ENCODE data around the gene ACTG2. TPM values are rescaled to one million over a fixed set of nuclear protein-coding genes. Genes with fewer than 3 reads are reported as not detected.

The ACTG2 gene
- total RNA-seq, 3 donors from 2014 or later (not counting 1 experiment from before 2014, with no cell fraction given), result not detected

- Mint-ChIP-seq H3K27ac (no peak overlapping the region), H3K27me3 (ENCODE audit: low read depth in 2 of 2) (peaks cover 0 to 10% of the 10 kb centered on the region in 2 donors), H3K9me3 (no peaks in the 10 kb centered on the region), H3K4me3 (no peak overlapping the region), H3K4me1 (no peaks in the 10 kb centered on the region), H3K36me3 (no peaks in the 10 kb centered on the region)
- Histone ChIP-seq H3K9me3 (ENCODE audit: control insufficient read depth, insufficient read depth, low read length) (no peaks in the 10 kb centered on the region), H3K4me1 (ENCODE audit: control insufficient read depth, insufficient read depth, low read length) (no peaks in the 10 kb centered on the region), H3K27me3 (ENCODE audit: control insufficient read depth, insufficient read depth, low read length) (no peaks in the 10 kb centered on the region), H3K27ac (ENCODE audit: low read length) (no peak overlapping the region), H3K36me3 (ENCODE audit: control insufficient read depth, insufficient read depth, low read length) (no peaks in the 10 kb centered on the region), H3K4me3 (ENCODE audit: low read length) (no peak overlapping the region)
- no peak for TF ChIP-seq CTCF (IDR thresholded peaks at IDR 0.05)
- DNase-seq, result no peak
- no CpG with 5 or more reads among the region's 1 CpG for WGBS (ENCODE audit: insufficient coverage)
- intact Hi-C loops (cut with micrococcal nuclease), result no loop called here
- ATAC-seq, result no peak
Measured at GRCh38 chr2:73904952-73905351, 12.1 kb downstream of the ACTG2 start.

GRCh38 chr2:73906847-73907505 is 14.2 kb downstream of the ACTG2 start:
- Histone ChIP-seq H3K27me3 (ENCODE audit: control insufficient read depth, insufficient read depth, low read length) (no peaks in the 10 kb centered on the region), H3K4me1 (ENCODE audit: control insufficient read depth, insufficient read depth, low read length) (no peaks in the 10 kb centered on the region), H3K27ac (ENCODE audit: low read length) (no peak overlapping the region), H3K36me3 (ENCODE audit: control insufficient read depth, insufficient read depth, low read length) (no peaks in the 10 kb centered on the region), H3K4me3 (ENCODE audit: low read length) (no peak overlapping the region), H3K9me3 (ENCODE audit: control insufficient read depth, insufficient read depth, low read length) (no peaks in the 10 kb centered on the region)
- 82% methylated on average over 5 of the region's 5 CpGs for WGBS (ENCODE audit: insufficient coverage)
- Mint-ChIP-seq H3K4me3 (no peak overlapping the region), H3K36me3 (no peaks in the 10 kb centered on the region), H3K27me3 (ENCODE audit: low read depth in 2 of 2) (peaks cover 0 to 5% of the 10 kb centered on the region in 2 donors), H3K27ac (no peak overlapping the region), H3K4me1 (no peaks in the 10 kb centered on the region), H3K9me3 (no peaks in the 10 kb centered on the region)
- no peak for TF ChIP-seq CTCF (IDR thresholded peaks at IDR 0.05)
- intact Hi-C loops (cut with micrococcal nuclease), result no loop called here
- no peak for ATAC-seq
- DNase-seq, result no peak

- Mint-ChIP-seq H3K4me1 (no peaks in the 10 kb centered on the region), H3K27ac (no peak overlapping the region), H3K36me3 (no peaks in the 10 kb centered on the region), H3K9me3 (no peaks in the 10 kb centered on the region), H3K4me3 (no peak overlapping the region), H3K27me3 (ENCODE audit: low read depth in 2 of 2) (no peaks in the 10 kb centered on the region)
- no peak for TF ChIP-seq CTCF (IDR thresholded peaks at IDR 0.05)
- intact Hi-C loops (cut with micrococcal nuclease), result loop anchor here (1.0 kb wide), 1 partner anchor 197 kb away; no protein-coding TSS in a partner anchor
- Histone ChIP-seq H3K27me3 (ENCODE audit: control insufficient read depth, insufficient read depth, low read length) (no peaks in the 10 kb centered on the region), H3K9me3 (ENCODE audit: control insufficient read depth, insufficient read depth, low read length) (no peaks in the 10 kb centered on the region), H3K27ac (ENCODE audit: low read length) (no peak overlapping the region), H3K36me3 (ENCODE audit: control insufficient read depth, insufficient read depth, low read length) (no peaks in the 10 kb centered on the region), H3K4me3 (ENCODE audit: low read length) (no peak overlapping the region), H3K4me1 (ENCODE audit: control insufficient read depth, insufficient read depth, low read length) (no peaks in the 10 kb centered on the region)
- 56% methylated on average over 5 of the region's 5 CpGs for WGBS (ENCODE audit: insufficient coverage)
- DNase-seq (peak; percentile 24 to 79), ATAC-seq (peak; percentile 52 to 78 (median 76))
Measured at GRCh38 chr2:73907840-73908452, 15.1 kb downstream of the ACTG2 start.
